ENCODE measurements around the gene SPINT1. TPM values are rescaled to one million over a fixed set of nuclear protein-coding genes. Genes with fewer than 3 reads are reported as not detected.

The SPINT1 gene
- total and polyA plus RNA-seq, 2 of the 13 experiments (the other 11 are each of a cell fraction or from before 2014, with no cell fraction given): 0.49 to 2.5 TPM

DNA sequence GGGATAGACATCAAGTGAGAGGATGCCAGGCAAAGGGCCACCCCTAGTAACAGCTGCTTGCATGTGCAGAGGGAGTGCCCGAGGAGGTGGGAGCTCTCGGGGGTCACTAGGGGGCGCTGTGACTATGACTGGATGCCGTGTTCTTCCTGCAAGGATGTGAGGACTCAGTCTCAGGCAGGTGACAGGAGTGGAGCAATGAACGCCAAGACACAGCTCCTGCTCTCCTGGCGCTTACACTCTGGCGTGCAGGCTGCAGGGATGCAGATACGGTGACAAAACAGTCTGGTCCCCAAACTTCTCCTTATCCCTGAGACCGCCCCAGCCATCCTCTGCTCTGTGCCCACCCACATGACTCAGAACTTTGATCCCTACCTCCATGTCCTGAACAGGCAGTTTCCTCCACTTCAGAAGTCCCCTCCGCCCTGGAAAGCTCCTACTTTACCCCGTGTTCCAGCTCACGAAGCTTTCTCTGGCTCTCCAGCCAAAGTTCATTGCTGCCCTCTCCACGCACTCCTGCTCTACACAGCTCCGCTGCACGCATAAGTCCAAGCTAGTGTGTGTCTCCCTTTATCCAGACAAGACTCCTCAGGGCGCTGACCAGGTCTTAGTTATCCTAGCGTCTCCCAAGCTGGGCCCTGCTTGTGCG is 15.5 kb downstream of the SPINT1 start (continued):
- TF ChIP-seq, protein P1, sequence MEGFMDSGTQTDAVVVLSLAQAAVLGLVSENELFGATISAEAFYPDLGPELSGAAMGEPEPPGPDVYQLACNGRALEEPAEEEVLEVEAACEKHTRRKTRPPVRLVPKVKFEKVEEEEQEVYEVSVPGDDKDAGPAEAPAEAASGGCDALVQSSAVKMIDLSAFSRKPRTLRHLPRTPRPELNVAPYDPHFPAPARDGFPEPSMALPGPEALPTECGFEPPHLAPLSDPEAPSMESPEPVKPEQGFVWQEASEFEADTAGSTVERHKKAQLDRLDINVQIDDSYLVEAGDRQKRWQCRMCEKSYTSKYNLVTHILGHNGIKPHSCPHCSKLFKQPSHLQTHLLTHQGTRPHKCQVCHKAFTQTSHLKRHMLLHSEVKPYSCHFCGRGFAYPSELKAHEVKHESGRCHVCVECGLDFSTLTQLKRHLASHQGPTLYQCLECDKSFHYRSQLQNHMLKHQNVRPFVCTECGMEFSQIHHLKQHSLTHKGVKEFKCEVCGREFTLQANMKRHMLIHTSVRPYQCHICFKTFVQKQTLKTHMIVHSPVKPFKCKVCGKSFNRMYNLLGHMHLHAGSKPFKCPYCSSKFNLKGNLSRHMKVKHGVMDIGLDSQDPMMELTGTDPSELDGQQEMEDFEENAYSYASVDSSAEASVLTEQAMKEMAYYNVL (CRISPR knock-in tag; IDR thresholded peaks at IDR 0.05; ENCODE audit: borderline replicate concordance): no peak
- TF ChIP-seq SNRNP70 (IDR thresholded peaks at IDR 0.05; ENCODE audit: low read depth, low read length): no peak
- TF ChIP-seq THAP11 (CRISPR knock-in tag; IDR thresholded peaks at IDR 0.05): 0 out of 2 replicates have a peak, but pooled peaks have one; percentile 11
- no peak for TF ChIP-seq HNRNPH1 (optimal IDR thresholded peaks at IDR 0.05; ENCODE audit: low read depth, low read length)
- TF ChIP-seq TBX2 (CRISPR knock-in tag; IDR thresholded peaks at IDR 0.05; ENCODE audit: borderline replicate concordance): no peak; the same call in 1 of the 2 replicates
- 0 out of 2 replicates have a peak, but pooled peaks have one; percentile 47 for TF ChIP-seq HMG20B (CRISPR knock-in tag; conservative IDR thresholded peaks at IDR 0.05)
- no peak for TF ChIP-seq ZNF343 (CRISPR knock-in tag; IDR thresholded peaks at IDR 0.05)
- peak; percentile 71; the same call in 1 of the 2 replicates for TF ChIP-seq MTERF4 (CRISPR knock-in tag; IDR thresholded peaks at IDR 0.05)
- TF ChIP-seq MTF2 (CRISPR knock-in tag; IDR thresholded peaks at IDR 0.05; ENCODE audit: borderline replicate concordance): no peak
- no peak for TF ChIP-seq SMAD3 (CRISPR knock-in tag; IDR thresholded peaks at IDR 0.05)
- TF ChIP-seq ATF4 (CRISPR knock-in tag; IDR thresholded peaks at IDR 0.05): no peak
- TF ChIP-seq FOXP1 (IDR thresholded peaks at IDR 0.05): no peak
- TF ChIP-seq FOXP1 (CRISPR knock-in tag; IDR thresholded peaks at IDR 0.05): no peak
- no peak for TF ChIP-seq ZSCAN20 (CRISPR knock-in tag; IDR thresholded peaks at IDR 0.05; ENCODE audit: borderline replicate concordance)
- peak; percentile 23; the same call in 1 of the 2 replicates for TF ChIP-seq GABPB1 (CRISPR knock-in tag; IDR thresholded peaks at IDR 0.05)
- TF ChIP-seq ZNF138 (CRISPR knock-in tag; IDR thresholded peaks at IDR 0.05; ENCODE audit: low read depth): no peak
- TF ChIP-seq AGO1 (IDR thresholded peaks at IDR 0.05; ENCODE audit: low read depth, low read length, poor library complexity, severe bottlenecking): no peak
- TF ChIP-seq, protein P2, sequence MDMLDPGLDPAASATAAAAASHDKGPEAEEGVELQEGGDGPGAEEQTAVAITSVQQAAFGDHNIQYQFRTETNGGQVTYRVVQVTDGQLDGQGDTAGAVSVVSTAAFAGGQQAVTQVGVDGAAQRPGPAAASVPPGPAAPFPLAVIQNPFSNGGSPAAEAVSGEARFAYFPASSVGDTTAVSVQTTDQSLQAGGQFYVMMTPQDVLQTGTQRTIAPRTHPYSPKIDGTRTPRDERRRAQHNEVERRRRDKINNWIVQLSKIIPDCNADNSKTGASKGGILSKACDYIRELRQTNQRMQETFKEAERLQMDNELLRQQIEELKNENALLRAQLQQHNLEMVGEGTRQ (IDR thresholded peaks at IDR 0.05; ENCODE audit: low read depth, low read length): no peak
- TF ChIP-seq, protein P2 (CRISPR knock-in tag; IDR thresholded peaks at IDR 0.05; ENCODE audit: borderline replicate concordance): no peak
- no peak for TF ChIP-seq KLF6 (CRISPR knock-in tag; IDR thresholded peaks at IDR 0.05)
- peak; percentile 24; the same call in 1 of the 2 replicates for TF ChIP-seq MXD4 (CRISPR knock-in tag; IDR thresholded peaks at IDR 0.05)
- peak; percentile 58; the same call in 1 of the 2 replicates for TF ChIP-seq ZNF292 (CRISPR knock-in tag; IDR thresholded peaks at IDR 0.05; ENCODE audit: borderline replicate concordance, low read depth)
- TF ChIP-seq ZBTB20 (CRISPR knock-in tag; IDR thresholded peaks at IDR 0.05; ENCODE audit: borderline replicate concordance, low read depth): no peak
- TF ChIP-seq GATA4 (IDR thresholded peaks at IDR 0.05; ENCODE audit: borderline replicate concordance, low read depth): no peak
- TF ChIP-seq ZNF3 (CRISPR knock-in tag; IDR thresholded peaks at IDR 0.05): no peak
- no peak for TF ChIP-seq ZNF101 (CRISPR knock-in tag; IDR thresholded peaks at IDR 0.05; ENCODE audit: borderline replicate concordance, low read depth)
